ENCODE results near the gene NPM3.

Gene NPM3

GRCh38 chr10:101767966-101768790, 15.1 kb downstream of the NPM3 start:
- DNase-seq (ENCODE audit: low read depth) = no peak
- no peak overlapping the region for H3K4me3 ChIP-seq (ENCODE audit: low read length)
- TF ChIP-seq CTCF (conservative IDR thresholded peaks at IDR 0.05; ENCODE audit: low read depth, low read length) = no peak

- TF ChIP-seq CTCF (conservative IDR thresholded peaks at IDR 0.05; ENCODE audit: low read depth, low read length) = no peak
- no peak for DNase-seq (ENCODE audit: low read depth)
- no peak overlapping the region for H3K4me3 ChIP-seq (ENCODE audit: low read length)
Measured at GRCh38 chr10:101767600-101767945, 15.7 kb downstream of the NPM3 start.

GRCh38 chr10:101766753-101767599, 16.3 kb downstream of the NPM3 start:
- no peak for TF ChIP-seq CTCF (conservative IDR thresholded peaks at IDR 0.05; ENCODE audit: low read depth, low read length)
- H3K4me3 ChIP-seq (ENCODE audit: low read length) = no peak overlapping the region
- DNase-seq (ENCODE audit: low read depth) = no peak

GRCh38 chr10:101766306-101766705, 16.9 kb downstream of the NPM3 start:
- no peak for TF ChIP-seq CTCF (conservative IDR thresholded peaks at IDR 0.05; ENCODE audit: low read depth, low read length)
- DNase-seq (ENCODE audit: low read depth) = no peak
- H3K4me3 ChIP-seq (ENCODE audit: low read length) = no peak overlapping the region

GRCh38 chr10:101763141-101763846, 20.0 kb downstream of the NPM3 start:
- DNase-seq (ENCODE audit: low read depth) = no peak
- no peak for TF ChIP-seq CTCF (conservative IDR thresholded peaks at IDR 0.05; ENCODE audit: low read depth, low read length)
- no peak overlapping the region for H3K4me3 ChIP-seq (ENCODE audit: low read length)

- no peak for DNase-seq (ENCODE audit: low read depth)
Measured at GRCh38 chr10:101762736-101763135, 20.5 kb downstream of the NPM3 start.

More at GRCh38 chr10:101762736-101763135, 20.5 kb downstream of the NPM3 start:
- TF ChIP-seq CTCF (conservative IDR thresholded peaks at IDR 0.05; ENCODE audit: low read depth, low read length) = no peak
- no peak overlapping the region for H3K4me3 ChIP-seq (ENCODE audit: low read length)

Measured in retinal pigment epithelial cell (primary cell).